Suprapubic skin (tissue), 4 donors: Measurements from ENCODE around the gene MRPL12. TPM values are rescaled to one million over a fixed set of nuclear protein-coding genes. Genes with fewer than 3 reads are reported as not detected.

Experiments used
- DNase-seq, 2 donors: peaks; one replicate each; pipeline ENCODE4 v3.0.0-alpha.2; 2019; ENCODE audit warnings: low spot score in 2 of 2
- H3K27ac ChIP-seq: fragments of 200-600 bp; sonication (generic); one replicate; pipeline ENCODE4 v1.5.1; 2019
- H3K27me3 ChIP-seq: fragments of 200-600 bp; sonication (generic); one replicate; pipeline ENCODE4 v1.5.1; 2019
- H3K36me3 ChIP-seq: fragments of 200-600 bp; sonication (generic); one replicate; pipeline ENCODE4 v1.5.1; 2019
- H3K4me1 ChIP-seq: fragments of 200-600 bp; sonication (generic); one replicate; pipeline ENCODE4 v1.5.1; 2019
- H3K4me3 ChIP-seq: fragments of 200-600 bp; sonication (generic); one replicate; pipeline ENCODE4 v1.5.1; 2019; ENCODE audit warnings: mild to moderate bottlenecking
- H3K9me3 ChIP-seq: fragments of 200-600 bp; sonication (generic); one replicate; pipeline ENCODE4 v1.5.1; 2019
- CTCF ChIP-seq, 2 donors: fragments of 200-600 bp in 1 of 2; fragments of 450-650 bp in 1 of 2; sonication (generic) in 1 of 2; IDR thresholded peaks; one replicate each; pipeline ENCODE4 v1.5.1; 2016 to 2019; ENCODE audit warnings: antibody characterized with exemption in 2 of 2, mild to moderate bottlenecking in 1 of 2, moderate library complexity in 1 of 2
- EP300 ChIP-seq: sonication (generic); formaldehyde crosslinking; IDR thresholded peaks from one replicate; pipeline ENCODE4 v1.6.1; 2017; ENCODE audit warnings: antibody characterized with exemption
- POLR2A ChIP-seq, 2 donors: fragments of 450-650 bp; IDR thresholded peaks; one replicate each; pipeline ENCODE4 v1.6.1; 2017; ENCODE audit warnings: antibody characterized with exemption in 2 of 2, mild to moderate bottlenecking in 2 of 2, moderate library complexity in 2 of 2
- POLR2AphosphoS5 ChIP-seq, 3 donors: sonication (generic); formaldehyde crosslinking; IDR thresholded peaks; one replicate each; pipeline ENCODE4 v1.6.1; 2017; ENCODE audit warnings: antibody characterized with exemption in 3 of 3
- WGBS: methylation state at CpG from one replicate; pipeline ENCODE4 v1.1.5; 2018; 5-methylcytosine and 5-hydroxymethylcytosine counted together
- total RNA-seq, 4 donors: library from RNA; depleted of rRNA; stranded (reverse); fragments of >200 nt; gene quantifications; one replicate each; pipeline ENCODE4 v1.1.0, GENCODE V29; 2016

MRPL12 gene
- total RNA-seq, 4 donors from 2014 or later, result 27.6 to 65.7 (median 52.1) TPM

GRCh38 chr17:81708739-81709185 lies 5.6 kb downstream of the MRPL12 start:
- 84% methylated on average over 17 of the region's 17 CpGs for WGBS

GRCh38 chr17:81710514-81711308 lies 7.5 kb downstream of the MRPL12 start:
- no peak for TF ChIP-seq POLR2AphosphoS5 (IDR thresholded peaks at IDR 0.05)
- peak overlapping the region; percentile 85 for H3K27ac ChIP-seq
- peak overlapping the region; percentile 95 for H3K4me3 ChIP-seq
- H3K9me3 ChIP-seq, result no peaks in the 10 kb centered on the region
- H3K27me3 ChIP-seq, result no peaks in the 10 kb centered on the region
- DNase-seq, result no peak
- 22% methylated on average over 16 of the region's 29 CpGs for WGBS
- H3K4me1 ChIP-seq, result peaks cover 47% of the 10 kb centered on the region
- H3K36me3 ChIP-seq, result peaks cover 26% of the 10 kb centered on the region

More at GRCh38 chr17:81708739-81709185, 5.6 kb downstream of the MRPL12 start:
- no peak for TF ChIP-seq POLR2A (IDR thresholded peaks at IDR 0.05)
- no peak for TF ChIP-seq EP300
- TF ChIP-seq CTCF (IDR thresholded peaks at IDR 0.05), result no peak
- TF ChIP-seq POLR2AphosphoS5 (IDR thresholded peaks at IDR 0.05), result no peak
- no peak overlapping the region for H3K27ac ChIP-seq
- no peaks in the 10 kb centered on the region for H3K27me3 ChIP-seq
- H3K4me3 ChIP-seq, result no peak overlapping the region
- H3K9me3 ChIP-seq, result no peaks in the 10 kb centered on the region
- H3K36me3 ChIP-seq, result peaks cover 33% of the 10 kb centered on the region
- peaks cover 46% of the 10 kb centered on the region for H3K4me1 ChIP-seq
- no peak for DNase-seq

- H3K27me3 ChIP-seq, result no peaks in the 10 kb centered on the region
- WGBS, result under 1% methylated on average over 28 of the region's 89 CpGs
- peaks cover 55% of the 10 kb centered on the region for H3K4me1 ChIP-seq
- TF ChIP-seq POLR2A (IDR thresholded peaks at IDR 0.05) (no peak), EP300 (no peak), POLR2AphosphoS5 (IDR thresholded peaks at IDR 0.05) (peak in 1 of 3 donors; percentile 17), CTCF (IDR thresholded peaks at IDR 0.05) (peak in 1 of 2 donors; percentile 5)
- peaks cover 20% of the 10 kb centered on the region for H3K36me3 ChIP-seq
- no peaks in the 10 kb centered on the region for H3K9me3 ChIP-seq
- H3K27ac ChIP-seq, result peak within 1 kb of the TSS; percentile 85
- DNase-seq, result no peak
- H3K4me3 ChIP-seq, result peak within 1 kb of the TSS; percentile 95
Measured at GRCh38 chr17:81711814-81712467, 8.8 kb downstream of the MRPL12 start, which contains the start of gene SLC25A10. TSS of gene SLC25A10 (plus strand) at chr17:81712284. CDS start at chr17:81712427, 143 bp downstream.

GRCh38 chr17:81712468-81713003 lies 9.4 kb downstream of the MRPL12 start:
- WGBS, result 2% methylated on average over 16 of the region's 41 CpGs
- peaks cover 55% of the 10 kb centered on the region for H3K4me1 ChIP-seq
- no peaks in the 10 kb centered on the region for H3K9me3 ChIP-seq
- peak overlapping the region; percentile 85 for H3K27ac ChIP-seq
- peak overlapping the region; percentile 95 for H3K4me3 ChIP-seq
- TF ChIP-seq CTCF (IDR thresholded peaks at IDR 0.05) (no peak), POLR2A (IDR thresholded peaks at IDR 0.05) (no peak), POLR2AphosphoS5 (IDR thresholded peaks at IDR 0.05) (no peak), EP300 (no peak)
- H3K36me3 ChIP-seq, result peaks cover 19% of the 10 kb centered on the region
- no peaks in the 10 kb centered on the region for H3K27me3 ChIP-seq
- no peak for DNase-seq

GRCh38 chr17:81713004-81713555 lies 9.9 kb downstream of the MRPL12 start:
- peak overlapping the region; percentile 95 for H3K4me3 ChIP-seq
- no peaks in the 10 kb centered on the region for H3K9me3 ChIP-seq
- peak overlapping the region; percentile 85 for H3K27ac ChIP-seq
- peaks cover 20% of the 10 kb centered on the region for H3K36me3 ChIP-seq
- peaks cover 55% of the 10 kb centered on the region for H3K4me1 ChIP-seq
- H3K27me3 ChIP-seq, result no peaks in the 10 kb centered on the region
- TF ChIP-seq CTCF (IDR thresholded peaks at IDR 0.05) (no peak), EP300 (no peak), POLR2A (IDR thresholded peaks at IDR 0.05) (no peak), POLR2AphosphoS5 (IDR thresholded peaks at IDR 0.05) (no peak)
- DNase-seq, result no peak
- 21% methylated on average over 14 of the region's 18 CpGs for WGBS
